ENCODE data around the gene SRGAP1.

- no peak for TF ChIP-seq EZH2 (IDR thresholded peaks at IDR 0.05; ENCODE audit: insufficient read depth, poor library complexity, severe bottlenecking)
- TF ChIP-seq EZH2phosphoT487 (IDR thresholded peaks at IDR 0.05; ENCODE audit: insufficient read depth, low read depth) = no peak
These were observed 13.5 kb downstream of the SRGAP1 start for GRCh38 chr12:63857771-63858670.
